ENCODE results near the gene PRDM1.

DNA sequence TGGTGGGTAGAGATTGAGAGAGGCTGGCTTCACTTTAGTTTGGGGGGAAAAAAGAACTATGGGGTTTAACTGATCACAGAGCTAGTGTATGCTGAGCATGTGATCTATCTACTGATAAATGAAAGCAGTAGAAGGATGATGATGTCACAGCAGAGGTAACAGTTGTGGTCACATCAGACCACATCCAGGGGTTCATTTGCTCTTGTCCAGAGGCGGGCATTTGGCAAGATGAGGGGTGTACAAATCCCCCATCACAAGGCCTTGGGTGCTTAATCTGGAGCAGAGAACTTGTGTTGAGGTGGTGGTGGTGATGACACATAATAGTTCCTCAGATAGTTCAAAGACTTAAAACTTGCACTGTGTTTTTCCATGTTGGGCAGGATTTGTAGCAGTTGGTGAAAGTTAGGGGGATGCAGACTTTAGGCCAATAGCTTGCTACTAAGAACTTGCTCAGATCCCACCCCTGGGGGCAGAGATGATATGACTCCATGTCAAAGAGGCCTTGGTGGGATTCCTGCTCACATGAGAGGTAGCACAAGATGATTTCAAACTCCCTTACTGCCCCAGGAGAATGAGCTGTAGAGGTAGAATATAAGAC lies 63.4 kb downstream of the PRDM1 start:
- TF ChIP-seq, protein P1, sequence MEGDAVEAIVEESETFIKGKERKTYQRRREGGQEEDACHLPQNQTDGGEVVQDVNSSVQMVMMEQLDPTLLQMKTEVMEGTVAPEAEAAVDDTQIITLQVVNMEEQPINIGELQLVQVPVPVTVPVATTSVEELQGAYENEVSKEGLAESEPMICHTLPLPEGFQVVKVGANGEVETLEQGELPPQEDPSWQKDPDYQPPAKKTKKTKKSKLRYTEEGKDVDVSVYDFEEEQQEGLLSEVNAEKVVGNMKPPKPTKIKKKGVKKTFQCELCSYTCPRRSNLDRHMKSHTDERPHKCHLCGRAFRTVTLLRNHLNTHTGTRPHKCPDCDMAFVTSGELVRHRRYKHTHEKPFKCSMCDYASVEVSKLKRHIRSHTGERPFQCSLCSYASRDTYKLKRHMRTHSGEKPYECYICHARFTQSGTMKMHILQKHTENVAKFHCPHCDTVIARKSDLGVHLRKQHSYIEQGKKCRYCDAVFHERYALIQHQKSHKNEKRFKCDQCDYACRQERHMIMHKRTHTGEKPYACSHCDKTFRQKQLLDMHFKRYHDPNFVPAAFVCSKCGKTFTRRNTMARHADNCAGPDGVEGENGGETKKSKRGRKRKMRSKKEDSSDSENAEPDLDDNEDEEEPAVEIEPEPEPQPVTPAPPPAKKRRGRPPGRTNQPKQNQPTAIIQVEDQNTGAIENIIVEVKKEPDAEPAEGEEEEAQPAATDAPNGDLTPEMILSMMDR (IDR thresholded peaks at IDR 0.05 in 4 of 5, conservative IDR thresholded peaks at IDR 0.05 in 1 of 5): no peak
- no peak for TF ChIP-seq POLR2A (IDR thresholded peaks at IDR 0.05)

Measured in gastrocnemius medialis (tissue), 4 donors.